GM21526 (cell line): ENCODE results near the gene SAMHD1.
"Not testable (repeated sequence)": the region's sequence is repeated elsewhere in the genome, so short reads cannot be mapped to it uniquely, and the experiment has no call there.

Experiments
- ATAC-seq: cut with Tn5 transposase; IDR thresholded peaks from one replicate; pipeline ENCODE4 v1.9.1; 2021; ENCODE audit warnings: moderate library complexity; ENCODE audit not compliant: unreplicated experiment, low FRiP score

Gene SAMHD1

DNA sequence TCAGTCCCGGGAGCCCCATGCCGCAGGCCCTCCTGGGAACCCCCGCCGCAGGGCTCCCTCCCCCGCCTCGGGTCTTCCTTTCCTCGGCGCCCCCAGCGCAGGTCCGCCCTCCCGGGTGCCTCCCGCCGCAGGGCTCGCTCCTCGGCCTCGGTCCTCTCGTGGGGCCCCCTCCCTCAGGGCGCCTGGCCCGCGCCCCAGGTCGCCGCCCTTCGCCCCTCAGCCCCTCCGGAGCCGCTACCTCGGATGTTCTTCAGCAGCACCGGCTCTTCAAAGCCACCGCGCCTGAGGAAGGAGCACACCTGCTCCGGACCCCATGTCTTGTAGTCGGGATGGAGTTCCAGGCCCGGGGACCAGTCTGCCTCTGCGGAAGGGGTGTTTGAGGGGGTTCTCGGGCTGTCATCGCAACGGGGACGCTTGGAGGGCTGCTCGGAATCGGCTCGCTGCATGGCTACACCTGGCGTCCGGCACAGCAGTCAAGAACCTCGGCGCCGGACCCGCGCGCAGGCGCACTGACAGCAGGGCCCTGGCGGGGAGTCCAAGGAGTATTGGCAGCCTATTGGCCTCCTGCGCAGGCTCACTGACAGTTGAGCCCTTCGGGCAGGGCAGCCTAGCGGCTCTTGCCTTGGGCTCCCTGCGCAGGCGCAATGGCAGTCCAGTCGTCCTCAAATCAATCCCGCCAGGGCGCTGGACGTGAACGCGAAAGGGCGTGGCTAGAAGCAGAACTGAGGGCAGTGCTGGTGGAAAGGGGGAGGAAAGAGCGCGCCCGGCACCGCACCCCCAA is at the start of gene SAMHD1:
Gene SAMHD1, minus strand, starts transcription at position 511 of the 781 bp plus-strand sequence. Its CDS starts 65 bp downstream, at position 446.
- peak; percentile 86 for ATAC-seq

DNA sequence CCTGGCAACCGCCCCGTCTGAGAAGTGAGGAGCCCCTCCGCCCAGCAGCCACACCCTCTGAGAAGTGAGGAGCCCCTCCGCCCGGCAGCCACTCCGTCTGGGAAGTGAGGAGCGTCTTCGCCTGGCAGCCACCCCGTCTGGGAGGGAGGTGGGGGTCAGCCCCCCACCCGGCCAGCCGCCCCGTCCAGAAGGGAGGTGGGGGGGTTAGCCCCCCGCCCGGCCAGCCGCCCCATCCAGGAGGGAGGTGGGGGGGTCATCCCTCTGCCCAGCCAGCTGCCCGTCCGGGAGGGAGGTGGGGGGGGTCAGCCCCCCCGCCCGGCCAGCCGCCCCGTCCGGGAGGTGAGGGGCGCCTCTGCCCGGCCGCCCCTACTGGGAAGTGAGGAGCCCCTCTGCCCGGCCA is 48.7 kb upstream of the SAMHD1 start:
- ATAC-seq = not testable (repeated sequence)

DNA sequence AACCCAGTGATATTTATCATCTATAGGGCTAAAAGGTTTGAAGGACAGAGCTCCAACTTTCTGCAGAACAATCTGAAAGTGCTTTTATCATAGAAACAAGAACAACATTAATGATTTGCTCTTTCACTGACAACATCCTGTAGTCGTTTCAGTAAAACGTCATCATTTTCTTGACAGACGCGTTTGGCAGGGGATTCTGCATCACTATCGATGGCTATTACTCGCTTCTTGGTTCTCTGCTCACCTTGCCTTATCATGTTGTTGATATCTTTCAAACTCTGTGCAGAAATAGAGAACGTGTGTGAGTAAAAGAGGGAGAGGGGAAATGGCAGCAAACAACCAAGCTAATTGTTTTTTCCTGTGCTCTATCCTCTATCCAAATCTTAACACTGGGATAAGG is 47.1 kb upstream of the SAMHD1 start:
- ATAC-seq = no peak

DNA sequence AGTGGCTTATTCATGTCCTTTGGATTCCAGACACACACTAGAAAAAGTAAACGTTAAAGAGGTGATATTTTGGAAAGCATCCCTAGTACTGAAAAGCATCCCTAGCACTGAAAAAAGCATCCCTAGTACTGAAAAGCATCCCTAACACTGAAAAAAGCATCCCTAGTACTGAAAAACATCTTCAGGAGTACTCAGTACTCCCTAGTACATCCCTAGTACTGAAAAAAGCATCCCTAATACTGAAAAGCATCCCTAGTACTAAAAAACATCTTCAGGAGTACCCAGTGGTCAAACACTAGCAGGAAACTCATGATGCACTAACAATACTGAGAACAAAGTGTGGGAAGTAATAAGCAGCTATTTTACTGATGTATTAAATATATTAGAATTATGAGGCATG is 45.6 kb upstream of the SAMHD1 start:
- ATAC-seq = no peak

DNA sequence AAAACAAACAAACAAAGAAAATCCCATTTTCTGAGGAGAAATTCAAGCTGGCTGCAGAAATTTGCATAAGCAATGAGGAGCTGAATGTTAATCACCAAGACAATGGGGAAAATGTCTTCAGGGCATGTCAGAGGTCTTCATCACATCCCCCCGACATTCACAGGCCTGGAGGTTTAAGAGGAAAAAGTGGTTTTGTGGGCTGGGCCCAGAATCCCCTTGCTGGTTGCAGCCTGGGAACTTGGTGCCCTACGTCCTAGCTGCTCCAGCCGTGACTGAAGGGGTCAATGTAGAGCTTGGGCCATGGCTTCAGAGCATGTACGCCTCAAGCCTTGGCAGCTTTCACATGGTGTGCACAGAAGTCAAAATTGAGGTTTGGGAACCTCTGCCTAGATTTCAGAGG is 42.7 kb upstream of the SAMHD1 start:
- not testable (repeated sequence) for ATAC-seq

DNA sequence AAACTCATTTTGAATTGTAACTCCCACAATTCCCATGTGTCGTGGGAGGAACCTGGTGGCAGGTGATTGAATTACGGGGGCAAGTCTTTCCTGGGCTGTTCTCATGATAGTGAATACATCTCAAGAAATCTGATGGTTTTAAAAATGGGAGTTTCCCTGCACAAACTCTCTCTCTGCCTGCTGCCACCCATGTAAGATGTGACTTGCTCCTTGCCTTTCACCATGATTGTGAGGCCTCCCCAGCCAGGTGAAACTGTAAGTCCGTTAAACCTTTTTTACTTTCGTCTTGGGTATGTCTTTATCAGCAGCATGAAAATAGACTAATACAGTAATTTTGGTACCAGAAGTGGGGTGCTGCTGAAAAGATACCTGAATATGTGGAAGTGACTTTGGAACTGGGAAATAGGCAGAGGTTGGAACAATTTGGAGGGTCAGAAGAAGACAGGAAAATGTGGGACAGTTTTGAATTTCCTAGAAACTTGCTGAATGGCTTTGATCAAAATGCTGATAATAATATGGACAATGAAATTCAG is 41.4 kb upstream of the SAMHD1 start:
- no peak for ATAC-seq

DNA sequence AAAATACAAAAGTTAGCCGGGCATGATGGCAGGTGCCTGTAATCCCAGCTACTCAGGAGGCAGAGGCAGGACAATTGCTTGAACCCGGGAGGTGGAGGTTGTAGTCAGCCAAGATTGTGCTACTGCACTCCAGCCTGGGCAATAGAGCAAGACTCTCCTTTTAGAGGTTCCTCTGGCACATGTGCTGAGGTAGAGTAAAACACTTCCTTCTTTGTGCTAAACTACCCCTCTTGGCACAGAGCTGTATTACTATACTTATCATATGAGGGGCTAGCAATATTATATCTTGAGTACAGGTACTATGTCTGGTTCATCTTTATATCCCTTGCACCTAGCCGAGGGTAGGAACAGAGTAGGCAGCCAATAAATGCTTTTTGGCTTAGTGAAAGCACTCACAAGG is 40.2 kb upstream of the SAMHD1 start:
- ATAC-seq = no peak

DNA sequence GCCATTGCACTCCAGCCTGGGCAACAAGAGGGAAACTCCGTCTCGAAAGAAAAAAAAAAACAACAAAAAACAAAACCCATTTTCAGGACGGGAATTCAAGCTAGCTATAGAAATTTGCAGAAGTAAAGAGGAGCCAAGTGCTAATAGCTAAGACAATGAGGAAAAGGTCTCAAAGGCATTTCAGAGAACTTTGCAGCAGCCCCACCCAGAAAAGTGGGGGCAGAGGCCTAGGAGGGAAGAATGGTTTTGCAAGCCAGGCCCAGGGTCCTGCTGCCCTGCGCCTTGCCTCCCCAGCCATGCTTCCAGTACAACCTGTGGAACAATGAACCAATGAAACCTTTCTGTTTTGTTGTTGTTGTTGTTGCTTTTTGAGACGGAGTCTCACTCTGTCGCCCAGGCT is 38.3 kb upstream of the SAMHD1 start:
- no peak for ATAC-seq

DNA sequence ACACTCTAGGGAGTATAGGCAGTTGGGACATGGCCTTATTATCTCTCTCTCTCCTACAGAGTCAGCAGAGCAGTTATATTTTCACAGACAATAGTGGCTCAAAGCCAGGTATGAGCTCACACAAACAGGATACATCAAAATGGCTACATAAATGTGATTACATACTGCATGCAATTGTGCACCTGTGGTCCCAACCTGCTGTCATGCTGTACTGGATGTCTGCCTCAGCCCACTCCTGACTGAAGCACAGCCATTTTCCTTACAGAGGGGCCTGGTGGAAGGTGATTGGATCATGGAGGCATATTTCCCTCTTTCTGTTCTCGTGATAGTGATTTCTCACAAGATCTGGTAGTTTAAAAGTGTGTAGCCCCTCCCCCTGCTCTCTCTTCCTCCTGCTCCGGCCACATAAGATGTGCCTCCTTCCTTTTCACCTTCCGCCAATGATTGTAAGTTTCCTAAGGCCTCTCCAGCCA is 37.0 kb upstream of the SAMHD1 start:
- no peak for ATAC-seq

DNA sequence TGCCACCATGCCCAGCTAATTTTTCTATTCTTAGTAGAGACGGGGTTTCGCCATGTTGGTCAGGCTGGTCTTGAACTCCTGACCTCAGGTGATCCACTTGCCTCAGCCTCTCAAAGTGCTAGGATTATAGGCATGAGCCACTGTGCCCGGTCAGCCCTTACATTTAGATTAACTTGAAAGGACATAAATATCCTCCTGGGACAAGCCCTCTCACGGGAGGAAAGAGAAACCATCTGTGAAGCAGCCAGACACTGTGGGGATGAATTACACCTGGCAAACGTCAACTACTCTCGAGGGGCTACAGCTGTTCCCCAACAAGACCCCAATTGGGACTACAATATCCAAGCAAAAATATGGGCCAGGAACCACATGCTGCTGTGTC is 32.7 kb upstream of the SAMHD1 start:
- no peak for ATAC-seq

DNA sequence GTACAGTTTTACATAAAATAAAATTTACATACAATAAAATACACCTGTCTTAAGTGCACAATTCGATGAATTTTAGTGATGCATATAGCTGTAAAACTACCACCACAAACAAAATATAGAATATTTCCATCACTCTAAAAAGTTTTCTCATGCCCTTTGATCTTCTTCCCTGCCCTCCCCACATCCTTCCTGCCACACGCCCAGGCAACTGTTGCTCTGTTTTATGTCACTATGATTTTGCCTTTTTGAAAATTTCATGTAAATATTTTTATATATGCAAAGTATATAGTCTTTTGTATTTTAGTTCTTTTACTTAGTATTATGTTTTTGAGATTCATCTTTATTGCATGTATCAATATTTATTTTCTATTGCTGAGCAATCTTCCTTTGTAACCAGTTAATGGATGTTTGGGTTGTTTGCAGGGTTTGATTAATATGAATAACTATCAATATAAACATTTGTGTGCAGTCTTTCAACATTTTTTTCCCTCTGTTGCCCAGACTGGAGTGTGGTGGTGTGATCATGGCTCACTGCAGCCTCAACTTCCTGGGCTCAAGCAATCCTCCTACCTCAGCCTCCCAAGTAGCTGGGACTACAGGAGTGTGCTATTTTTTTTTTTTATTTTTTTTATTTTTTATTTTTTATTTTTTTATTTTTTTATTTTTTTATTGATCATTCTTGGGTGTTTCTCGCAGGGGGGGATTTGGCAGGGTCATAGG is 23.8 kb upstream of the SAMHD1 start:
- no peak for ATAC-seq

DNA sequence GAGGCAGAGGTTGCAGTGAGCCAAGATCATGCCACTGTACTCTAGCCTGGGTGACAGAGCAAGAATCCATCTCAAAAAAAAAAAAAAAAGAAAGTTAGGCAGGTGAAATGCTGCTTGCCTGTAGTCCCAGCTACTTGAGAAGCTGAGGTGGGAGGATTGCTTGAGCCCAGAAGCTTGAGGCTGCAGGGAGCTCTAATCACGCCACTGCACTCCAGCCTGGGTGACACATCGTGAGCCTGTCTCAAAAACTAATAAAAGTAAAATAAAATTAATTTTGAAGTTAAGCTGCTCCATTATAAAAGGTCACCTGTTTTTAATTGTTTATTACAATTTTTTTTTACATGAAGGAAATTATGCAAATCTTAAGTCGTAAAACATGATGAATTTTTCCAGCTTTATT is 23.2 kb upstream of the SAMHD1 start:
- ATAC-seq = no peak

DNA sequence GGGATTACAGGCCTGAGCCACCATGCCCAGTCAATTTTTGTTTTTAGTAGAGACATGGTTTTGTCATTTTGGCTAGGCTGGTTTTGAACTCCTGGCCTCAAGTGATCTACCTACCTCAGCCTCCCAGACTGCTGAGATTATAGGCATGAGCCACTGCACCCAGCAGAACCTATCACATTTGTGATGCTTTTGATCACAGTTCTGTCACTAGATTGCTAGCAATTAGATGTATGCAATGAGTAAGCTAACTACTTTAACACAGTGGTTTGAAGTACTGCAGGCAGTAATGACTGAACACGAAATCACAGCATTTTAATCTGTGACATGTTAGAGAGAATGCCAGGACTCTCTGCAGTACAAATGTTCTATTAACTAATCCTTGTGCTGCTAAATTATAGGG is 19.6 kb upstream of the SAMHD1 start:
- no peak for ATAC-seq

DNA sequence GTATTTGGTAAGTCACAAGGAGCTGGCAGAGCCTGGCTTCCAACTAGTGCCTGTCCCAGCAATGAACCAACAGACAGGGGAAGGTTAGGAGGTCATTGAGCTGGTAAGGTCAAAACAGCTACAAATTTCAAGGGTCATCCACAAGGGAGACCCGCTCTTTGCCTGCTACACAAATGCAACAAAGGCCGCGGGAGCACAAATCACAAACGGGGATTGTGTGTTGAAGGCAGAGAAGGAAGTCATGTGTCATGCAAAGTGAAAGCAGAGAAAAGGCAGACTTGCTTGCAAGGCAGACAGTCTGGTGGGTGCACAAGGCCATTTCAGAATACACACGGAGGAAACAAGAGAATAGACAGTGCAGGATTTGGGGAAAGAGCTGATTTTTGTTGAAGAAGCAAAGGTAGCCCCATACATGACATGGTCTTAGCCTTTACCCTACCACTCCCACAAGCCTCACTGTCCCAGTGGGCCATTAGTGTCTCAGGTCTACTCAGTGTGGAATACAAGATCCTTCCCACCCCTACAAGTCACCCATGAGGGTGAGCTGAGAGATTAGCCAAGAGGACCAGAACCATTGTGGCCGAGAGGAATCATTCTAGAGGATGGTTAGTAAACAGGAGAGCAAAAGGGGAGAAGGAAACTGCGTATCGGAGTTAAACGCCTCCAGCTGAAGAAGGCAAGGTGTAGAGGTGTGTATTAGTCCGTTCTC is 18.1 kb upstream of the SAMHD1 start:
- no peak for ATAC-seq

DNA sequence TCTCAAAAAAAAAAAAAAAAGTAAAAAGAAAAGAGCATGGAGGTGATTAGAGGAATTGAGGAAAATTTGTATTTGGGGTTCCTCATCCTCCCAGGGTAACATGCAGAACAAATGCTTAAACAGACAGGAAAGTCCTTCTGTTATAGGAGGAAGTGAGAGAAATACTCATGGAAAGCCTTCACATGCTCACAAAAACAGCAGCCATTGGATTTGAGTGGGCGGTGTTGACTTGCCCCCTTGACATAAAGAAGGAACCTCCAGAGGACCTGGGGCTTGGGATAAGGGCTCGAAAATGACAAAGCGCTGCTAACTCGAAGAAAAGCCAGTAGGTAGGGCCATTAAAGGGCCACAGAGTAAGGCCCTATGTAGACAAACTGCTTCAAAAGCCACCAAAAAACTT is 17.5 kb upstream of the SAMHD1 start:
- no peak for ATAC-seq

DNA sequence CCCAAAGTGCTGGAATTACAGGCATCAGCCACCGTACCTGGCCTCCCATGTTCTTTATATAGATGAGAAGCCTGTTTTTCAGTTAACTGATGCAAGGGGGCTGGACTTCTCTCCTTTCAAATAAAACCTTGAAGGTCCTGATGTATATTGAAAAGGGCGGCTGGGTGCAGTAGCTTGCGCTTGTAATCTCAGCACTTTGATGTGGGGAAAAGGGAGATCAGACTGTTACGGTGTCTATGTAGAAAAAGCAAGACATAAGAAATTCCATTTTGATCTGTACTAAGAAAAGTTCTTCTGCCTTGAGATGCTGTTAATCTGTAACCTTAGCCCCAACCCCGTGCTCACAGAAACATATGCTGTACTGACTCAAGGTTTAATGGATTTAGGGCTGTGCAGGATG is 16.1 kb upstream of the SAMHD1 start:
- no peak for ATAC-seq

DNA sequence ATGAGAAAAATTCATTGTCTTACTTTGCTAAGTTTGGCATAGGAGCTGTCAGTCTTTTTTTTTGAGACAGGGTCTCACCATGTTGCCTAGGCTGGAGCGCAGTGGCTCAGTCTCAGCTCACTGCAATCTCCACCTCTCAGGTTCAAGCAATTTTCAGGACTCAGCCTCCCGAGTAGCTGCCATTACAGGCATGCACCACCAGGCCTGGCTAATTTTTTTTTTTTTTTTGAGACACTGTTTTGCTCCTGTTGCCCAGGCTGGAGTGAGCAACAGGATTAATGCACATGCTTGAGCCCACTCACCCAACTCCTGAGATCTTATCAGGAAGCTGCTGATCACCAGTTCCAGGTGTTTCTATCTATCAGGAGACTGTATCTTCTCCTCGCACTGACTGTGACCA is 15.5 kb upstream of the SAMHD1 start:
- ATAC-seq = not testable (repeated sequence)

DNA sequence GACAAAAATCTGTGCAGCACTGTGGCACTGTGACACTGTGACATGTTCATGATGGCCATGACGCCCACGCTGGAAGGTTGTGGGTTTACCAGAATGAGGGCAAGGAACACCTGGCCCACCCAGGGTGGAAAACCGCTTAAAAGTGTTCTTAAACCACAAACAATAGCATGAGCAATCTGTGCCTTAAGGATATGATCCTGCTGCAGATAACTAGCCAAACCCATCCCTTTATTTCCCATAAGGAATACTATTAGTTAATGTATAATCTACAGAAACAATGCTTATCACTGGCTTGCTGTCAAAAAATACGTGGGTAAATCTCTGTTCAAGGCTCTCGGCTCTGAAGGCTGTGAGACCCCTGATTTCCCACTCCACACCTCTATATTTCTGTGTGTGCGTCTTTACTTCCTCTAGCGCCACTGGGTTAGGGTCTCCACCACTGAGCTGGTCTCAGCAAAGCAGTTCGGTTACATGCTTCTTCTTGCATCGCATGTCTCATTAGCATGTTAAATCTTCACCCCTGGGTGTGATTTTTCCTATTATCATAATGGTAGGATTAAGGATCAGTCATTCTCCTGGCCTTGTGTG is 10.9 kb upstream of the SAMHD1 start:
- ATAC-seq = not testable (repeated sequence)

DNA sequence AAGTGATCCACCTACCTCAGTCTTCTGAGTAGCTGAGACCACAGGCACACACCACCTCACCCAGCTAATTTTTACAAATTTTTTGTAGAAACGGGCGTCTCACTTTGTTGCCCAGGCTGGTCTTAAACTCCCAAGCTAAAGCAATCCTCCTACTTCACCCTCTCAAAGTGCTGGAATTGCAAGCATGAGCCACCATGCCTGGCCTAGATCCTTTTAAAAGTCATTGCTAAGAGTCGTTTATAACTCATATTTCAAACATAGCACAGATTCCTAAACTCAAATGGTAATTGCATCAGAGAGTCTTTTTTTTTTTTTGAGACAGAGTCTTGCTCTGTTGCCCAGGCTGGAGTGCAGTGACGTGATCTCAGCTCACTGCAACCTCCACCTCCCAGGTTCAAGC is 7.7 kb upstream of the SAMHD1 start:
- no peak for ATAC-seq

DNA sequence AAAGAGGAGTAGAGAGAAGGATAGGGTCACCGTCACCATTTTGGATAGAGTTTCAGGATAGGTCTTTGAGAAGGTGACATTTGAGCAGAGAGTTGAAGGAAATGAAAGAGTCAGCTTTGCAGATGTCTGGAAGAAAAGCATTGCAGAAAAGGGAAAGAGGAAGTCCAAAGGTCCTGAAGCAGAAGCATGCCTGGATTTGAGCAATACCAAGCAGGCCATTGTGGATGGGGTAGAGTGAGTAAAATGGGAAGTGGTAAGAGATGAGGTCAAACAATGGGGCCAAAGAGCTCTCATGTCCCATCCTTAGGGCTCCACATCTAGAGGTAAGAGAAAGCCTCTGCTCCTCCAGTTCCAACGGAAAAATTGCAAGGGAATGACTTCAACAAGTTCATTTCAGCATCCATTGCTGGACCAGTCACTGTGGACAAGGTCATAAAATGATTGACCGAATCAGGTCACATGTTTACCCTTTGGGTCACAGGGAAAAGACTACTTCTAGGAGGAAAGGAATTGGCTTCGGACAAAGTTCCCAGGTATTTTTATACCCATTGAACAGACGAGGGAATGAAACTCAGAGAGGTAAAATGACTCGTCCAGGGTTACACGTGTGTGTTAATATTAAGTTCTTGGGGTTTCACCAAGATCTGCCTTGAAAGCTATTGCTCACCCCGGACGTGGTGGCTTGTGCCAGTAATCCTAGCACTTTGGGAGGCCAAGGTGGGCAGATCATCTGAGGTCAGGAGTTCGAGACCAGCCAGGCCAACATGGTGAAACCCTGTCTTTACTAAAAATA is 6.6 kb upstream of the SAMHD1 start:
- no peak for ATAC-seq
